ENCODE results near the gene ADARB2.

GRCh38 chr10:1183033-1183396 is 554.3 kb downstream of the ADARB2 start:
- TF ChIP-seq CTCF (IDR thresholded peaks at IDR 0.05; ENCODE audit: low read depth, low read length, poor library complexity, severe bottlenecking) (no peak), EZH2phosphoT487 (IDR thresholded peaks at IDR 0.05; ENCODE audit: borderline replicate concordance, low read length) (no peak)

Measured in DOHH2 (cell line).